K562 (cell line): Measurements from ENCODE around the gene DLX4.

Source experiments
- GABPB1 ChIP-seq: sonication (generic); formaldehyde crosslinking; IDR thresholded peaks from 2 replicates; pipeline ENCODE4 v1.8.0; 2022; ENCODE audit warnings: mild to moderate bottlenecking, missing genetic modification reagents
- NFIC ChIP-seq: fragments of 450-650 bp; IDR thresholded peaks from 2 replicates; pipeline ENCODE4 v1.6.1; 2017; ENCODE audit warnings: mild to moderate bottlenecking, inconsistent platforms
- PHB2 ChIP-seq: fragments of 450-650 bp; IDR thresholded peaks from 2 replicates; pipeline ENCODE4 v1.6.1; 2017; ENCODE audit warnings: low read depth
- RNF2 ChIP-seq: sonication (generic); IDR thresholded peaks from 2 replicates; pipeline ENCODE4 v1.6.1; 2016
- SP2 ChIP-seq: IDR thresholded peaks from 2 replicates; pipeline ENCODE4 v1.6.1; 2011; ENCODE audit warnings: mild to moderate bottlenecking, low read depth, low read length, moderate library complexity; ENCODE audit not compliant: poor library complexity, severe bottlenecking; ENCODE audit errors: extremely low read depth
- SPI1 ChIP-seq: IDR thresholded peaks from 2 replicates; pipeline ENCODE4 v1.6.1; 2011; ENCODE audit warnings: low read depth, low read length, control low read depth, borderline replicate concordance
- ZKSCAN1 ChIP-seq: fragments of 150-350 bp; IDR thresholded peaks from 2 replicates; pipeline ENCODE4 v1.6.1; 2016; ENCODE audit warnings: low read depth, low read length
- TF ChIP-seq, protein P1 (sequence below): IDR thresholded peaks from 2 replicates; pipeline ENCODE4 v1.6.1; 2016; ENCODE audit warnings: missing genetic modification characterization, missing compliant biosample characterization
- TF ChIP-seq, protein P2 (sequence below), 3 experiments: IDR thresholded peaks in 2 of 3; conservative IDR thresholded peaks in 1 of 3; 2 replicates each; pipeline ENCODE4 v1.5.1; 2011 to 2012; ENCODE audit warnings: low read length in 3 of 3, mild to moderate bottlenecking in 3 of 3, control low read depth in 2 of 3, improper control_type of control experiment in 1 of 3, inconsistent platforms in 1 of 3, low read depth in 1 of 3, mixed read lengths in 1 of 3, moderate library complexity in 1 of 3; ENCODE audit not compliant: insufficient read depth in 2 of 3
- TF ChIP-seq, protein P3 (sequence below): fragments of 250-450 bp; sonication (Bioruptor Pico); IDR thresholded peaks from 2 replicates; pipeline ENCODE4 v1.4.0; 2020; ENCODE audit warnings: borderline replicate concordance

DNA sequence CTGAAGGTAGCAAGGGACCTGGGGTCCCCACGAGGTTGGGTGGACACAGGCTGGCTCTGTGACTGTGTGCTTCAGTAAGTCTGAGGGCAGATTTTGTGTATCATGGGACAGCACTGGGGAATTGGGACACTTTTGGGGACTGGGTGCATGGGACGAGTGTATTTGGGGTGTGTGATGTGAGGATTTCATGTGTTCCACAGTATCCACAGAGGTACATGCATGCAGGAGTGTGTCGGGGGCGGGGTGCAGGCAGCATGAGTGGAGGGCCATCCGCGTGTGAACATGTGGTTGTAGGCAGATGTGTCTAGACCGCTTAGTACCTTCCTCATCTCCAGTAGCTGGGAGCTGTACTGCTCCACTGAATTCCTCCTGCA, 27.1 kb downstream of the DLX4 start:
- no peak for TF ChIP-seq NFIC
- TF ChIP-seq, protein P1, sequence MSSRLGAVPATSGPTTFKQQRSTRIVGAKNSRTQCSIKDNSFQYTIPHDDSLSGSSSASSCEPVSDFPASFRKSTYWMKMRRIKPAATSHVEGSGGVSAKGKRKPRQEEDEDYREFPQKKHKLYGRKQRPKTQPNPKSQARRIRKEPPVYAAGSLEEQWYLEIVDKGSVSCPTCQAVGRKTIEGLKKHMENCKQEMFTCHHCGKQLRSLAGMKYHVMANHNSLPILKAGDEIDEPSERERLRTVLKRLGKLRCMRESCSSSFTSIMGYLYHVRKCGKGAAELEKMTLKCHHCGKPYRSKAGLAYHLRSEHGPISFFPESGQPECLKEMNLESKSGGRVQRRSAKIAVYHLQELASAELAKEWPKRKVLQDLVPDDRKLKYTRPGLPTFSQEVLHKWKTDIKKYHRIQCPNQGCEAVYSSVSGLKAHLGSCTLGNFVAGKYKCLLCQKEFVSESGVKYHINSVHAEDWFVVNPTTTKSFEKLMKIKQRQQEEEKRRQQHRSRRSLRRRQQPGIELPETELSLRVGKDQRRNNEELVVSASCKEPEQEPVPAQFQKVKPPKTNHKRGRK (tag) = no peak
- no peak for TF ChIP-seq SP2
- TF ChIP-seq, protein P2, sequence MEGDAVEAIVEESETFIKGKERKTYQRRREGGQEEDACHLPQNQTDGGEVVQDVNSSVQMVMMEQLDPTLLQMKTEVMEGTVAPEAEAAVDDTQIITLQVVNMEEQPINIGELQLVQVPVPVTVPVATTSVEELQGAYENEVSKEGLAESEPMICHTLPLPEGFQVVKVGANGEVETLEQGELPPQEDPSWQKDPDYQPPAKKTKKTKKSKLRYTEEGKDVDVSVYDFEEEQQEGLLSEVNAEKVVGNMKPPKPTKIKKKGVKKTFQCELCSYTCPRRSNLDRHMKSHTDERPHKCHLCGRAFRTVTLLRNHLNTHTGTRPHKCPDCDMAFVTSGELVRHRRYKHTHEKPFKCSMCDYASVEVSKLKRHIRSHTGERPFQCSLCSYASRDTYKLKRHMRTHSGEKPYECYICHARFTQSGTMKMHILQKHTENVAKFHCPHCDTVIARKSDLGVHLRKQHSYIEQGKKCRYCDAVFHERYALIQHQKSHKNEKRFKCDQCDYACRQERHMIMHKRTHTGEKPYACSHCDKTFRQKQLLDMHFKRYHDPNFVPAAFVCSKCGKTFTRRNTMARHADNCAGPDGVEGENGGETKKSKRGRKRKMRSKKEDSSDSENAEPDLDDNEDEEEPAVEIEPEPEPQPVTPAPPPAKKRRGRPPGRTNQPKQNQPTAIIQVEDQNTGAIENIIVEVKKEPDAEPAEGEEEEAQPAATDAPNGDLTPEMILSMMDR (IDR thresholded peaks at IDR 0.05 in 2 of 3, conservative IDR thresholded peaks at IDR 0.05 in 1 of 3; ENCODE audit: insufficient read depth in 2 of 3, low read depth in 1 of 3, low read length in 3 of 3) = no peak
- TF ChIP-seq, protein P3, sequence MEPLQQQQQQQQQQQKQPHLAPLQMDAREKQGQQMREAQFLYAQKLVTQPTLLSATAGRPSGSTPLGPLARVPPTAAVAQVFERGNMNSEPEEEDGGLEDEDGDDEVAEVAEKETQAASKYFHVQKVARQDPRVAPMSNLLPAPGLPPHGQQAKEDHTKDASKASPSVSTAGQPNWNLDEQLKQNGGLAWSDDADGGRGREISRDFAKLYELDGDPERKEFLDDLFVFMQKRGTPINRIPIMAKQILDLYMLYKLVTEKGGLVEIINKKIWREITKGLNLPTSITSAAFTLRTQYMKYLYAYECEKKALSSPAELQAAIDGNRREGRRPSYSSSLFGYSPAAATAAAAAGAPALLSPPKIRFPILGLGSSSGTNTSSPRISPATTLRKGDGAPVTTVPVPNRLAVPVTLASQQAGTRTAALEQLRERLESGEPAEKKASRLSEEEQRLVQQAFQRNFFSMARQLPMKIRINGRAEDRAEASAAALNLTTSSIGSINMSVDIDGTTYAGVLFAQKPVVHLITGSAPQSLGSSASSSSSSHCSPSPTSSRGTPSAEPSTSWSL = no peak
- TF ChIP-seq ZKSCAN1 = no peak
- no peak for TF ChIP-seq SPI1
- no peak for TF ChIP-seq PHB2
- TF ChIP-seq RNF2 = no peak
- TF ChIP-seq GABPB1 (CRISPR knock-in tag) = no peak
